Globus pallidus (tissue), 1 donor: ENCODE measurements around the gene ZNF366.
A peak's percentile ranks its signal among the peaks of the same experiment; 100 is the strongest.

ENCODE experiments used
- DNase-seq: peaks from one replicate; pipeline ENCODE4 v3.0.0-alpha.2; 2015; ENCODE audit warnings: low spot score

ZNF366 gene

GRCh38 chr5:72465601-72466563 lies 41.3 kb downstream of the ZNF366 start:
- DNase-seq, result no peak

GRCh38 chr5:72465066-72465465 lies 42.1 kb downstream of the ZNF366 start:
- DNase-seq, result no peak

GRCh38 chr5:72464071-72464470 lies 43.1 kb downstream of the ZNF366 start:
- DNase-seq, result no peak

- DNase-seq, result no peak
Observed at GRCh38 chr5:72463449-72464052, 43.7 kb downstream of the ZNF366 start.

GRCh38 chr5:72460413-72460812 lies 46.8 kb downstream of the ZNF366 start:
- DNase-seq, result no peak

- DNase-seq, result no peak
Observed at GRCh38 chr5:72459913-72460312, 47.3 kb downstream of the ZNF366 start.

GRCh38 chr5:72459089-72459661 lies 48.0 kb downstream of the ZNF366 start:
- DNase-seq, result no peak

- no peak for DNase-seq
Observed at GRCh38 chr5:72458407-72458806, 48.8 kb downstream of the ZNF366 start.

GRCh38 chr5:72457491-72457890 lies 49.7 kb downstream of the ZNF366 start:
- no peak for DNase-seq

GRCh38 chr5:72456391-72457074 lies 50.7 kb downstream of the ZNF366 start:
- no peak for DNase-seq

GRCh38 chr5:72455476-72455875 lies 51.7 kb downstream of the ZNF366 start:
- DNase-seq, result no peak

- DNase-seq, result no peak
Observed at GRCh38 chr5:72454996-72455395, 52.2 kb downstream of the ZNF366 start.

- DNase-seq, result no peak
Observed at GRCh38 chr5:72453246-72453775, 53.9 kb downstream of the ZNF366 start.

GRCh38 chr5:72452515-72453245 lies 54.5 kb downstream of the ZNF366 start:
- DNase-seq, result peak; percentile 11

- DNase-seq, result peak; percentile 20
Observed at GRCh38 chr5:72451741-72452505, 55.3 kb downstream of the ZNF366 start.

GRCh38 chr5:72448368-72448767 lies 58.8 kb downstream of the ZNF366 start:
- DNase-seq, result no peak

GRCh38 chr5:72447751-72448150 lies 59.5 kb downstream of the ZNF366 start:
- DNase-seq, result no peak

GRCh38 chr5:72445969-72446368 lies 61.2 kb downstream of the ZNF366 start:
- DNase-seq, result no peak

GRCh38 chr5:72443883-72444282 lies 63.3 kb downstream of the ZNF366 start:
- no peak for DNase-seq

- DNase-seq, result no peak
Observed at GRCh38 chr5:72441862-72442540, 65.2 kb downstream of the ZNF366 start.
